ENCODE measurements around the gene KANSL2. TPM values are rescaled to one million over a fixed set of nuclear protein-coding genes. Genes with fewer than 3 reads are reported as not detected.

Gene KANSL2
- total RNA-seq, 1 experiment from 2014 or later: 56.6 TPM

DNA sequence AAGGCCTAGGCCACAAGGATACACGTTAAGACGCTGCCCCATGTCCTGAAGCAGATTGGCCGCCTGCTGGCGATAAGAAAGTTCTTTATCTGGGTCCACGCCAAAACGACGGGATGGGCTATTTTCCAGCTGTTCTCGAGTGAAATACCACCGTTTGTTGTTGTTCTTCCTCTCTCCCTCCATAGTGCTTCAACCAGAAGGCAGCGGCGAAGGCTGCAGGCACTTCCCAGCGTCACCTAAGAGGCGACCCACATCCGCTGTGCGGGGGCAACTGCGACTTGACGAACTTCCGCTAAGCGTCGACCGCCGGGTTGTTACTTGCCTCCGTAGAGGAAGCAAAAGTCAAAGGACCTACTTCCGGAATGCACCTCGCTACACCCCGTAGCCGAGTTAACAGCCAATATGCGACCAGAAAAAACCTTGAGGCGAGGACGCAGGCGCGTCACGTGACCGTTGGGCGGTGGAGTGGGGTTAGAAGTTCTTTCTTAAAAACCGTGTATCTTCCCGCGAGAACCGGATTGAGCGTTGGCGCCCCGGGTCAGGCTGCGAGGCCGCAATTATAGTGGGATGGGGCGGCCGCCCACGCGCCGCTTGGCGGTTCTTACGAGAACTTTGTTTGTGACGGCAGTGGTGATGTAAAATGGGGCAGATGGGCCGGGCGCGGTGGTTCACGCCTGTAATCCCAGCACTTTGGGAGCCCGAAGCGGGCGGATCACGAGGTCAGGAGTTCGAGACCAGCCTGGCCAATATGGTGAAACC is 34.6 kb upstream of the KANSL2 start, which contains the start of gene CCNT1:
Gene CCNT1 (minus strand): TSS at position 215 of the 759 bp plus-strand sequence. CDS start 32 bp downstream, at position 183.
- H3T11ph ChIP-seq (ENCODE audit: low read length): no peak within 1 kb of the TSS
- no CpG with 5 or more reads among the region's 61 CpGs for WGBS (ENCODE audit: extremely low coverage, insufficient read length, low lambda C conversion rate)
- H4K91ac ChIP-seq (ENCODE audit: insufficient read length, low read depth, low read length): no peak within 1 kb of the TSS
- Mint-ChIP-seq H3K4me3 (peak within 1 kb of the TSS; percentile 88 to 97), H3K9me3 (peaks cover 21 to 25% of the 10 kb centered on the region in 2 experiments), H3K4me1 (peaks cover 9 to 11% of the 10 kb centered on the region in 2 experiments), H3K27ac (peak within 1 kb of the TSS; percentile 96 to 100 (median 99)), H3K27me3 (ENCODE audit: low read depth) (peaks cover 2% of the 10 kb centered on the region; the same call in 1 of the 2 replicates), H3K36me3 (ENCODE audit: insufficient read depth in 1 of 3, low read depth in 3 of 3) (peaks cover 33 to 48% (median 47%) of the 10 kb centered on the region in 3 experiments)
- no peak within 1 kb of the TSS for H2AK5ac ChIP-seq (ENCODE audit: insufficient read length, low read length)
- H2BK5ac ChIP-seq (ENCODE audit: insufficient read length, low read length): no peak within 1 kb of the TSS
- TF ChIP-seq CTCF (conservative IDR thresholded peaks at IDR 0.05): peak; percentile 33; the same call in 1 of the 3 replicates
- H2BK20ac ChIP-seq (ENCODE audit: low read depth, low read length, poor library complexity, severe bottlenecking): peak within 1 kb of the TSS; percentile 34
- no peak within 1 kb of the TSS for H2BK12ac ChIP-seq (ENCODE audit: insufficient read length, low read depth, low read length)
- H2BK120ac ChIP-seq (ENCODE audit: low read depth, low read length, poor library complexity, severe bottlenecking): no peak within 1 kb of the TSS
- no peaks in the 10 kb centered on the region for H4K20me1 ChIP-seq (ENCODE audit: control insufficient read depth, insufficient read depth, insufficient read length)
- no peaks in the 10 kb centered on the region; the same call in 1 of the 2 replicates for H3K4me1 ChIP-seq (ENCODE audit: insufficient read depth, low read length)
- no peak within 1 kb of the TSS for H3K56ac ChIP-seq (ENCODE audit: insufficient read length, low read depth, low read length)
- H3K18ac ChIP-seq (ENCODE audit: insufficient read length, low read depth, low read length): peak within 1 kb of the TSS; percentile 46
- H2AFZ ChIP-seq (ENCODE audit: low read length): peak within 1 kb of the TSS; percentile 33
- no peak within 1 kb of the TSS for H3K23ac ChIP-seq (ENCODE audit: insufficient read length, low read depth, low read length)
- no peak within 1 kb of the TSS for H4K8ac ChIP-seq (replicated peaks; ENCODE audit: insufficient read length, low read depth, low read length)
- no peak within 1 kb of the TSS for H2BK15ac ChIP-seq (ENCODE audit: low read depth, low read length)
- peak; percentile 100 for DNase-seq
- H3K4ac ChIP-seq (ENCODE audit: low read depth, low read length): no peak within 1 kb of the TSS
- peak within 1 kb of the TSS; percentile 95 for H3K9ac ChIP-seq (ENCODE audit: extremely low read depth, insufficient read length, low read length)
- peak within 1 kb of the TSS; percentile 94 for H3K14ac ChIP-seq (ENCODE audit: insufficient read depth, low read length)
- H3K27me3 ChIP-seq (ENCODE audit: insufficient read depth, low read length): no peaks in the 10 kb centered on the region
- peaks cover 4% of the 10 kb centered on the region for H3K23me2 ChIP-seq (ENCODE audit: insufficient read length, low read depth, low read length, poor library complexity, severe bottlenecking)
- peak within 1 kb of the TSS; percentile 28 for H4K5ac ChIP-seq (ENCODE audit: insufficient read length, low read depth, low read length)
- no peaks in the 10 kb centered on the region for H3K9me3 ChIP-seq (ENCODE audit: control insufficient read depth, low read depth, low read length)
- H3K27ac ChIP-seq (ENCODE audit: insufficient read length, low read depth, low read length): peak within 1 kb of the TSS; percentile 87
- H3K79me1 ChIP-seq (ENCODE audit: insufficient read depth, low read depth, low read length, poor library complexity, severe bottlenecking): no peaks in the 10 kb centered on the region
- peak within 1 kb of the TSS; percentile 92 for H3K4me2 ChIP-seq (ENCODE audit: insufficient read depth, insufficient read length, low read length)
- H3K79me2 ChIP-seq (ENCODE audit: insufficient read depth, low read length): peaks cover 15% of the 10 kb centered on the region; the same call in 1 of the 2 replicates

Data from H9 (cell line).